Spinal cord (tissue), 10 donors: Measurements from ENCODE around the gene AQP2. TPM values are rescaled to one million over a fixed set of nuclear protein-coding genes. Genes with fewer than 3 reads are reported as not detected.

ENCODE experiments used
- DNase-seq, 6 donors: peaks; one replicate each; pipeline versions ENCODE4 v3.0.0 to v3.0.0-alpha.2; 2013 to 2015; ENCODE audit warnings: low spot score in 6 of 6, low read depth in 4 of 6
- H3K27ac ChIP-seq: one replicate; pipeline ENCODE4 v1.5.1; 2013; ENCODE audit warnings: low read depth, low read length, control low read depth
- H3K27me3 ChIP-seq: one replicate; pipeline ENCODE4 v1.6.1; 2013; ENCODE audit warnings: low read length; ENCODE audit not compliant: control insufficient read depth, insufficient read depth
- H3K36me3 ChIP-seq: one replicate; pipeline ENCODE4 v1.6.1; 2013; ENCODE audit warnings: low read length; ENCODE audit not compliant: control insufficient read depth, insufficient read depth
- H3K4me1 ChIP-seq: one replicate; pipeline ENCODE4 v1.6.1; 2013; ENCODE audit warnings: low read length; ENCODE audit not compliant: control insufficient read depth, insufficient read depth
- H3K4me3 ChIP-seq: one replicate; pipeline ENCODE4 v1.5.1; 2013; ENCODE audit warnings: low read depth, low read length, control low read depth
- H3K9me3 ChIP-seq: one replicate; pipeline ENCODE4 v1.6.1; 2013; ENCODE audit warnings: low read length; ENCODE audit not compliant: control insufficient read depth, insufficient read depth
- WGBS: methylation state at CpG from one replicate; pipeline ENCODE4 v1.1.5; 2013; ENCODE audit warnings: missing lambda C conversion rate; ENCODE audit not compliant: insufficient coverage; 5-methylcytosine and 5-hydroxymethylcytosine counted together
- polyA plus RNA-seq, 2 donors: library from polyadenylated mRNA; unstranded; fragments of 120-200 nt; gene quantifications; one replicate each; pipeline ENCODE4 v1.2.1, GENCODE V29; 2013; ENCODE audit not compliant: insufficient read length in 2 of 2
- total RNA-seq, 2 donors: library from RNA; depleted of rRNA in 1 of 2; stranded (reverse); fragments of 120-200 nt in 1 of 2; fragments of >200 nt in 1 of 2; gene quantifications; one replicate each; pipeline versions ENCODE4 v1.2.3 to v1.2.4, GENCODE V29; 2013 to 2014
- donor health status: healthy.

The AQP2 gene
- total and polyA plus RNA-seq, 4 donors = 0.44 to 0.47 TPM; not detected in 2

- H3K27ac ChIP-seq = no peak overlapping the region
- H3K36me3 ChIP-seq = peaks cover 2% of the 10 kb centered on the region
- H3K9me3 ChIP-seq = no peaks in the 10 kb centered on the region
- DNase-seq = peak in 1 of 6 donors; percentile 24
- H3K4me3 ChIP-seq = no peak overlapping the region
- no CpG with 5 or more reads among the region's 1 CpG for WGBS
- H3K4me1 ChIP-seq = peaks cover 40% of the 10 kb centered on the region
- no peaks in the 10 kb centered on the region for H3K27me3 ChIP-seq
These were observed 43.2 kb upstream of the AQP2 start for GRCh38 chr12:49907352-49907751.

DNA sequence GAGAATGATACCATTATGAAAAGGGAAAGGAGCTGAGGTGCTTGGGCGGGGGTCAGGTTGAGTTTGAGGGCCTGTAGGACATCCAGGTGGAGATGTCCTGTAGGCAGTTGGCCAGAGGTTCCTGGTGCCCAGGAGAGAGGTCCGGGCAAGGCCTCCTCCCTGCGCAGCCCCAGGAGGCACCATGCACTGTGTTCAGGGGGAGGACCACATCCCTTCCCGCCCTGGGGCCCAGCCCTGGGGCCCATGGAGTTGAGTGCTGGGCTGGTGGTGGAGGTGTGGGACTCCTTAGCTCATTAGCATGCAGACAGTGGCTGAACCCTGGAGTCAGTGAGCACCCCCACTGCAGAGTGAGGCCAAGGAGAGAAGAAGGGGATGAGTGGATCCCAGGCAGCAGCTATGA, 41.2 kb upstream of the AQP2 start:
- H3K4me3 ChIP-seq = no peak overlapping the region
- WGBS = 78% methylated on average over 4 of the region's 4 CpGs
- no peak overlapping the region for H3K27ac ChIP-seq
- H3K36me3 ChIP-seq = peaks cover 2% of the 10 kb centered on the region
- H3K4me1 ChIP-seq = peaks cover 32% of the 10 kb centered on the region
- H3K9me3 ChIP-seq = no peaks in the 10 kb centered on the region
- DNase-seq = no peak
- H3K27me3 ChIP-seq = no peaks in the 10 kb centered on the region

GRCh38 chr12:49909826-49910225, 40.7 kb upstream of the AQP2 start:
- Histone ChIP-seq H3K36me3 (peaks cover 2% of the 10 kb centered on the region), H3K27me3 (no peaks in the 10 kb centered on the region), H3K27ac (no peak overlapping the region), H3K4me3 (no peak overlapping the region), H3K9me3 (no peaks in the 10 kb centered on the region), H3K4me1 (peaks cover 30% of the 10 kb centered on the region)
- WGBS = 44% methylated on average over 4 of the region's 16 CpGs
- no peak for DNase-seq

- no peak overlapping the region for H3K27ac ChIP-seq
- 93% methylated on average over 15 of the region's 15 CpGs for WGBS
- DNase-seq = no peak
- H3K27me3 ChIP-seq = no peaks in the 10 kb centered on the region
- H3K4me3 ChIP-seq = no peak overlapping the region
- no peaks in the 10 kb centered on the region for H3K9me3 ChIP-seq
- peaks cover 26% of the 10 kb centered on the region for H3K4me1 ChIP-seq
- H3K36me3 ChIP-seq = peaks cover 2% of the 10 kb centered on the region
These were observed 40.0 kb upstream of the AQP2 start for GRCh38 chr12:49910331-49911212.

DNA sequence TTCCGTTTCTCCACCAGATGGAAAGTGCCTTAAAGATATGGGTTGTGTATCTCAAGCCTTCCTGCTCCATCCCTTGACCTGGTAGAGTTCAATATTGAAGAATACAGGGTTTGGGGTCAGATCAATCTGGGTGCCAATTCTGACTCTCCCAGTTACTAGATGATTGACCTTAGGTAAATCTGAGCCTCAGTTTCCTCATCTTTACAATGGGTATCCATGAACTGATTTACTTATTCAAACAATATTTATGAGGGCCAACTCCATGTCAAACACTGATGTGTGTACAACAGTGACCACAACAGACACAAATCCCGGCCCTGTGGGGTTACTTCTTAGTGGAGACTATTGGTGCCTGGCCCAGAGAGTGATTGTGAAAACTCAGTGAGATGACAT, 39.3 kb upstream of the AQP2 start:
- Histone ChIP-seq H3K36me3 (peaks cover 2% of the 10 kb centered on the region), H3K9me3 (no peaks in the 10 kb centered on the region), H3K27me3 (no peaks in the 10 kb centered on the region), H3K27ac (no peak overlapping the region), H3K4me1 (peaks cover 25% of the 10 kb centered on the region), H3K4me3 (no peak overlapping the region)
- no peak for DNase-seq
- WGBS = 100% methylated on average over 1 of the region's 2 CpGs

DNA sequence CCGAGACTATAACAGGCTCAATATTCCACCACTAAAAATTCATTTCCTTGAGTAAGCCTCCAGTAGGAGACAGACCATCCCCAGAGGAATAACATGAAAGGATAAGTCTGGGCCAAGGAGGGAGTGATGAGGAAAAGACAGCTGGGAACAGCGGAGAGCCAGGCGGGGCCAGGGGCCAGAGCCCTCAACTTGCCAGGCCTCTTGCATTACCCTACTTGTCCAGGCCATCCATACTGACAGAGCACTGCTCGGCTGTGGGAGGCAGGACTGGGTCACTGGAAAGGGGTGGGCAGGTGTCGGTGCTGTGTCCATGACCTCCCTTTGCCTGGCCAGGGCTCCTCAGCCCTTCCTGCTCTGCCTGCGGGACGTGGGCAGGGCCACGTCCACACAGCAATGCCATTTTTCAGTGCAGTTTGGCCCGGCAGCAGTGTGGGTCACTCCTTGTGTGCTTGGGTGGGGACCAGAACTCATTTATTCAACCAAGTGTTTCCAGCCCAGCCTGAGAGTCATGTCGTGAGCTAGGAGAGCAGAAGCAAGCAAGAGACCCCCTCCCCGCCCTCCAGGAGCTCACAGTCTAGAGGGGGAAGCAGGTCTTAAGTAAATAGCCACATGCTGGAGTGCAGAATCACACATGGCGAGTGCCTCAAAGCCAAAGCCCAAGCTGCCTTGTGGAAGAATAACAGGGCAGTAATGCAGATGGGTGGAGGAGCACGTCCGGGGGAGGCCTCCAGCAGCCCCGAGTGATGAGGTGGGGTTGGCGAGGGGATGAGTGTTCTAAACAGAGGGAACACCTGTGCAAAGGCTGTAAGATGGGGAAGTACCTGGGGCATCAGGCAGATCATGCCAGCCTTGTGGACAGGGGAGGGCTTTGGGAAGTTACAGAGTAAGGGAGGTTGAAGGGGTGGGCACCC, 37.9 kb upstream of the AQP2 start:
- peaks cover 2% of the 10 kb centered on the region for H3K36me3 ChIP-seq
- H3K4me3 ChIP-seq = no peak overlapping the region
- DNase-seq = no peak
- no peak overlapping the region for H3K27ac ChIP-seq
- WGBS = 78% methylated on average over 11 of the region's 16 CpGs
- H3K9me3 ChIP-seq = no peaks in the 10 kb centered on the region
- no peaks in the 10 kb centered on the region for H3K27me3 ChIP-seq
- peaks cover 34% of the 10 kb centered on the region for H3K4me1 ChIP-seq

DNA sequence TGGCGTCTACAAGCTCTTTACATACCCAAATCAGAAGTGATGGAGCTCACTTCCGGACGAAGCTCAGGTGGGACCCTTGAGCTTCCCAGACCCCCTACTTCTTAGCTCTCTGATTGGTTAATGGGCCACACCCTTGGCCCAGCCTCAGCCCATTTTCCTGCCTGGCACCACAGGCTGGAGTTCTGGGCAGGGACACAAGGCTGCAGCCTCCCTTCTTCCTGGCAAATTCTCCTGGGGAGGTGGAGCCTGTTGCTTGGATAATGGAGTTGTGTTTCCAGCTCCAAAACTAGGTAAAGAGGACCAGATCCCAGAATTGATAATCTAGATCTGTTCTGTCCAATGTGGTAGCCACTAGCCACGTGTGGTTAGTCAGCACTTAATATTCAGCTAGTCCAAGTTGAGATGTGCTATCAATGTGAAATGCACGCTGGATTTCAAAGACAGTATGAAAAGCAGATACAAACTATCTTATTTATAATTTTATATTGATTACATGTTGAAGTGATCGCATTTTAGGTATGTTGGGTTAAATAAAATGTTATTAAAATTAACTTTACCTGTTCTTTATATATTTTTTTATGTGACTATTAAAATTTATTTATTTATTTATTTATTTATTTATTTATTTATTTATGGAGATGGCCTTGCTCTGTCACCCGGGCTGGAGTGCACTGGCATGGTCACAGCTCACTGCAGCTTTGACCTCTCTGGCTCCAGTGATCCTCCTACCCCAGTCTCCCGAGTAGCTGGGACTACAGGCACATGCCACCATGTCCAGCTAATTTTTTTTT, 34.2 kb upstream of the AQP2 start:
- Histone ChIP-seq H3K36me3 (no peaks in the 10 kb centered on the region), H3K4me3 (no peak overlapping the region), H3K4me1 (peaks cover 25% of the 10 kb centered on the region), H3K27ac (no peak overlapping the region), H3K9me3 (no peaks in the 10 kb centered on the region), H3K27me3 (no peaks in the 10 kb centered on the region)
- DNase-seq = no peak
- WGBS = 94% methylated on average over 2 of the region's 8 CpGs

DNA sequence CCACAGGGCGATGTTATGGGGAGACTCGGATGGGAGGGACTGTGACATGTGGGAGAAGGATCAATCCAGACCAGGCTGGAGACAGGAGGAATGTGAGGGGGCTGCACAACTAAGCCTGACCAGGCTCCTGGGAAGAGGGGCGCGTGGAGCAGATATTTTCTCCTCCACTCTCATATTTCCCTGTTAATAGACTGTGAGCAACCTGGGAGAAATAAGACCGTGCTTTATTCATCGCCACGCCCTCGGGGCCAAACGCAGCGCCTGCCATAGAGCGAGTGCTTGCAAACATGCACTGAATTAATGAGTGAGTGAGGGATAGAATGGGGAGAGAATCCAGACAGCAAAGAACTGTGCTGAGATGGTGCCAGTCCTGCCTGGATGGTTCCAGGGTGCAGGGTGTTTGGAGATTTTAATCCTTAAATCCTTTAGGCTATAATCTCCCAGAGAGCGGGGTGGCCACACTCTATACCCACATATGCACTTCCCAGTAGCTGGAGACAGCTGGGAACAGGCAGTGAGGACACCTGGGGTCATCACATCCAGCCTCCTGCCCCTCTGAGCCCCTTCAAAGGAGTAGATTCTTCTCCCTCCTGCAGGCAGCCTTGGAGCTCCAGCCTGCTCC, 33.3 kb upstream of the AQP2 start:
- H3K4me1 ChIP-seq = peaks cover 25% of the 10 kb centered on the region
- no peaks in the 10 kb centered on the region for H3K9me3 ChIP-seq
- no peaks in the 10 kb centered on the region for H3K27me3 ChIP-seq
- no peak overlapping the region for H3K4me3 ChIP-seq
- no peak overlapping the region for H3K27ac ChIP-seq
- 31% methylated on average over 8 of the region's 12 CpGs for whole genome bisulfite sequencing
- H3K36me3 ChIP-seq = no peaks in the 10 kb centered on the region
- peak in 2 of 6 donors; percentile 17 to 82 for DNase-seq

GRCh38 chr12:49917788-49918173, 32.8 kb upstream of the AQP2 start:
- H3K27me3 ChIP-seq = no peaks in the 10 kb centered on the region
- peaks cover 25% of the 10 kb centered on the region for H3K4me1 ChIP-seq
- WGBS = 73% methylated on average over 3 of the region's 5 CpGs
- H3K36me3 ChIP-seq = no peaks in the 10 kb centered on the region
- H3K4me3 ChIP-seq = no peak overlapping the region
- H3K27ac ChIP-seq = no peak overlapping the region
- H3K9me3 ChIP-seq = no peaks in the 10 kb centered on the region
- no peak for DNase-seq
